Measurements from ENCODE around the gene AGTPBP1.

GRCh38 chr9:85667374-85667773, 74.4 kb downstream of the AGTPBP1 start:
- no peak for TF ChIP-seq POLR2A (IDR thresholded peaks at IDR 0.05; ENCODE audit: low read depth, low read length)
- TF ChIP-seq POLR2AphosphoS5 (IDR thresholded peaks at IDR 0.05; ENCODE audit: low read depth, low read length), result no peak
- TF ChIP-seq TAF1 (IDR thresholded peaks at IDR 0.05; ENCODE audit: borderline replicate concordance, low read depth, low read length), result no peak

All from GM12892 (cell line).